ENCODE results near the gene ZNF709. TPM values are rescaled to one million over a fixed set of nuclear protein-coding genes. Genes with fewer than 3 reads are reported as not detected.
"Not testable (repeated sequence)": the region's sequence is repeated elsewhere in the genome, so short reads cannot be mapped to it uniquely, and the experiment has no call there.

The ZNF709 gene
- polyA plus RNA-seq (ENCODE audit: insufficient read length in 10 of 10), result 1 to 10 TPM; 1.8 to 4.1 (median 2.9) TPM
- long read RNA-seq, donor 1, result 0 reads
- long read RNA-seq, donor 2, result 0 reads
- long read RNA-seq, donor 3, result 0 reads
- long read RNA-seq, donor 4, full-length matches to known transcripts, result 1 of 1 reads
- long read RNA-seq, donor 4, partial matches to known transcripts, result 0 of 1 reads
- long read RNA-seq, donor 4, other reads (novel, unspliced or antisense), result 0 of 1 reads
- long read RNA-seq, donor 5, result 0 reads
- long read RNA-seq, donor 6, result 0 reads
- long read RNA-seq, donor 7, result 0 reads
- long read RNA-seq, donor 8, result 0 reads
- long read RNA-seq, donor 9, result 0 reads

DNA sequence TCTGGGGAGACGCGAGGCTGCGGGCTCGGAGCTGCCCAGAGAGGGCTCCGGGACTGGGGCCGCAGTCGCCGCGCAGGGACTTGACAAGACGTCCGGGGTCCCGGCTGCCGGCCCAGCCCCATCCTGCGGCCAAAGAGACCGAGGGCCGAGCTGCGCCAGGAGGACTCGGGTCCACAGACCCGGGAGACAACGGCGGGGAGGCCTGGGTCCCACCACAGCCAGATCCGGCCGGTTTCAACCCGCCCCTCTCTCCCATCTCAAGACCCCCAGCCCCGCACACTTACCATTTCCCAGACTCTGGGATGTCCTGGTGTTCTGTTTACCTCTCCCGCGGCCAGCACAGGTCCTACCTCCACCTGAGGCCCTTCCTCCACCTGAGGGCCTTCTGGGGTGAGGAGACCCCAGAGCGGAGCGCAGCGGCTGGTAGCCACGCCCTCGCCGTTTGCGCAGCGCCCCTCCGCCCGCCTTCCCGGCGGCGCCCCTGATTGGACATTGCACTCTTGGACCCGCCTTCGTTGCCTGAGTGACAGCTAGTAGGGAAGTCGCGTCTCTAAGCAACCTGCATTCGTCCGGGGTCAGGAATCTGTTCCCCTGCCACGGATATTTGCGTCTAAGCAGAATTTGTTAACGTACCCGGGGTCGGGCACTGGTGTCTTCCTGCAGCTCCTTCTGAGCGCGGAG lies at the start of gene ZNF709:
Gene ZNF709 (minus strand): TSS at position 446 of the 681 bp plus-strand sequence. CDS start 159 bp downstream, at position 287.
- DNase-seq, result peak; percentile 91 to 97 (median 94)

- peak in 2 of 3 donors; percentile 12 to 16 for DNase-seq
Measured at GRCh38 chr19:12527034-12527836, 42.6 kb upstream of the ZNF709 start.

DNA sequence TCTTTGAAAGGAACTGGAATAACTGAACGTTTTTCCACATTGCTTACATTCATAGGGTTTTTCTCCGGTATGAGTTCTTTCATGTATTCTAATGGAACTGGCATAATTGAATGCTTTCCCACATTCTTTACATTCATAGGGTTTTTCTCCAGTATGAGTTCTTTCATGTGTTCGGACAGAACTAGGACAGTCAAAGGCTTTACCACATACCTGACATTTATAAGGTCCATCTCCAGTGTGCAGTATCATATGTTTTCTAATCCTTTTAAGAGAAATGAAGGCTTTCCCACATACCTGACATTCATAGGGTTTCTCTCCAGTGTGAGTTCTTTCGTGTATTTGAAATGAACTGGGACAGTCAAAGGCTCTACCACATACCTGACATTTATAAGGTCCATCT lies 41.9 kb upstream of the ZNF709 start:
- no peak for DNase-seq

- no peak for DNase-seq
Measured at GRCh38 chr19:12521996-12522395, 37.4 kb upstream of the ZNF709 start.

DNA sequence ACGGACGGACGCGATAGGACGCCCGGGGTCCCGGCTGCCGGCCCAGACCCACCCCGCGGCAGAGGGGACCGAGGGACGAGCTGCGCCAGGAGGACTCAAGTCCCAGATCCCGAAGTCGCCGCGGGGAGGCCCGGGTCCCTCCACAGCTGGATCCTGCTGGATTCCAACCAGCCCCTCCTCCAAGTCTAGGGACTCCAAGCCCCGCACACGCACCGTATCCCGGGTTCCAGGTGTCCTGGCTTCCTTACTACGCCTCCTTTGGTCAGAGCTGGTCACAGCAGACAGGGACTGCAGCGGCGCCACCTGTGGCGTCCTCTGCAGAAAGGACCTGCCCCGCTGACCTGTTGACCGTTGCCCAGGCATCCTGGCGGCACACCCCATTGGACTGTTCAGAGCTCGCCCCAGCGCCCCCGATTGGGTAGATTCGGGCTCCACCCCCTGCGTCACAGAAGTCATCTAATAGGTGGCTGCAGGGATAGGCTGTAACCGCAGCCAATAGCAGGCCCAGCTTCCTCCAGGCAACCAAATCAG lies 29.0 kb upstream of the ZNF709 start:
- DNase-seq, result no peak

- DNase-seq, result no peak
Measured at GRCh38 chr19:12497032-12497431, 12.4 kb upstream of the ZNF709 start.

- DNase-seq, result no peak
Measured at GRCh38 chr19:12496480-12496879, 11.9 kb upstream of the ZNF709 start.

DNA sequence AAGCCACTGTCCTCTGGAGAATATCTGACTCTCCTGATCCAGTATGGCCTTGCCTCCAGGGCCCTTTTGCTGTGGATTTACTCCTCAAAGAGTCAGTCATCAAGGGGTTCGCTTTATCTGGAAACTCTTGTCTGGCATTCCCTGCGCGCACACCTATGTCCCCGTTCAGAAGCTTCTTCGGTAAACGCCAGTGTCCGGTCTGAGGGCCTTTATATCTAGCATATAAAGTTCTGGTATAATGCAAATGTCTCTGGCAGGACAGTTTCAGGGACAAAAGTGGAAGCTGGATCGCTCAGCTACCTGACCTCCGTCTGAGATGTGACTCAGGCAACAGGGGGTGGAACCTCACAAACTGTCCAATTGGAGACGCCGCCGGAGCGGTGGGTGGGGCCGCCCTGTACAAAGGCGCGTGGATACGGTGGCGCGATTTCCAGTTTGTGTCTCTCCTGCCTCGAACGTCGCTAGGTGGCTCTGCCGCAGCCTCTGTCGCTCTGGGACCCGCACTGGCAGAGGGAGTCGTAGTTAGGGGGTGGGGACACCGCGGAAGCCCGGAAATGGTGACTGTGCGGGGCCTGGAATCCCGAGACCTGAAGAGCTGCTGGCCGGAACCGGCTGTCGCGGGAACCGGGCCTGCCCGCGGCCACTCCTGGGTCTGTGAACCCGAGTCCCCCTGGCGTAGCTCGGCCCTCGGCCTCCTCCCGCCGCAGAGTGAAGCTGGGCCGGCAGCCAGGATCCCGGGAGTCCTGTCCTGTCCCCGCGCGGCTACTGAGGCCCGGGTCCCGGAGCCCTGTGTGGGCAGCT lies 10.6 kb upstream of the ZNF709 start:
- DNase-seq, result peak; percentile 90 to 96 (median 93)

DNA sequence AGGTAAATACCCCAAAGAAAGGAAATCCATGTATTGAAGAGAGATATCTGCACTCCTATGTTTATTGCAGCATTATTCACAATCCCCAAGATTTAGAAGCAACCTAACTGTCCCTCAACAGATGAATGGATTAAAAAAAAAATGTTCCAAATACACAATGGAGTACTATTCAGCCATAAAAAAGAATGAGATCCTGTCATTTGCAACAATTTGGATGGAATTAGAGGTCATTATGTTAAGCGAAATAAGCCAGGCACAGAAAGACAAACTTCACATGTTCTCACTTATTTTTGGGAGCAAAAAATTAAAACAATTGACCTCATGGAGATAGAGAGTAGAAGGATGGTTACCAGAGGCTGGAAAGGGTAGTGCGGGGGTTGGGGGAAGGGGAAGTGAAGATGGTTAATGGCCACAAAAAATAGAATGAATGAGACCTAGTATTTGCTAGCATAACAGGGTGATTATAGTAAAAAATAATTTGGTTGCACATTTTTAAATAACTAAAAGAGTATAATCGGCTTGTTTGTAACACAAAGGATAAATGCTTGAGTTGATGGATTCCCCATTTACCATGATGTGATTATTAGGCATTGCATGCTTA lies 9.7 kb upstream of the ZNF709 start:
- no peak for DNase-seq

DNA sequence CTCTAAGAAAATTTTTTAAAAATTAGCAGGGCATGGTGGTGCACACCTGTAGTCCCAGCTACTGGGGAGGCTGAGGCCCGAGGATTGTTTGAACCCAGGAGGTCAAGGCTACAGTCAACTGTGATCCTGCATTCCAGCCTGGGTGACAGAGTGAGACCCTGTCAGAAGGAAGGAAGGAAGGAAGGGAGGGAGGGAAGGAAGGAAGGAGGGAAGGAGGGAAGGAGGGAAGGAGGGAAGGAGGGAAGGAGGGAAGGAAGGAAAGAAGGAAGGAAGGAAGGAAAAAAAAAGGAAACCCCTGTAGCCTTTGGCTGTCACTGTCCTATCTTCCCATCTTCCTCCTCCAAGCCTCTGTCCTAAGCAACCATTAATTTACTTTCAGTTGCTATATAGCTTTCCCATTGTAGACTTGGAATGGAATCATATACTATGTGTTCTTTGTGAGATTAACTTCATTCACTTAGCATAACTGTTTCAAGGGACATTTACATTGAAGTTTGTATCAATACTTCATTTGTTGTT lies 1.7 kb upstream of the ZNF709 start:
- DNase-seq, result not testable (repeated sequence)

DNA sequence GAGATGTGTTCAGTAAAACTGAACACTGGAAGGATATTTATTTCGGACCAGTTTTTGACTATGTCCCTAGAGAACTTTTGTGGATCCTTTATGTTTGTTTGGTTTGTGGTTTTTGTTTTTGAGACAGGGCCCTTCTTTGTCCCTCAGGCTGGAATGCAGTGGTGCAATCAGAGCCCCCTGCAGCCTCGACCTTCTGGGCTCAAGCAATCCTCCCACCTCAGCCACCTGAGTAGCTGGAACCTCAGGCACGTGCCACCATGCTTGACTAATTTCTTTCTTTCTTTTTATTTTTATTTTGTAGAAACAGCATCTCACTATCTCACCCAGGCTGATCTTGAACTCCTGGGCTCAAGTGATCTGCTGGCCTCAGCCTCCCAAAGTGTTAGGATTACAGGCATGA lies 955 bp upstream of the ZNF709 start:
- DNase-seq, result no peak

DNA sequence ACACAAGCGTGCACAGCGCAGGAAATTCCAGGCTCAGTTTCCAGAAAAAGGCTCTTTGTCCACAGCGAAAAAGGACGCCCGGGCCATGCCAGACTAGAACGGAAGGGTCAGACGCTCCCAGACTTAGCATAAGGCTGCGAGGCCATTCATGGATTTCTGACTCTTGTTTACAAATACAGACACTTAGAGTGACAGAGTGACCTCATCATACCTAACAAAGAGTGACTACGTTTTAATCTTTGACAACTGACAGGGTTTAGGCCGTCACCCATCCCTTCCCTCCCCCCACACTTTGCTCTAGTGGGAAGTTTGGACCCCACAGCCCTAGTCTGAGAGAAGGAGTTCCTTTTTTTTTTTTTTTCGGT lies 418 bp upstream of the ZNF709 start:
- DNase-seq, result no peak

- no peak for DNase-seq
Measured at GRCh38 chr19:12484011-12484370, 625 bp downstream of the ZNF709 start.

GRCh38 chr19:12482509-12482886 lies 2.1 kb downstream of the ZNF709 start:
- DNase-seq, result no peak

GRCh38 chr19:12481781-12482508 lies 2.7 kb downstream of the ZNF709 start:
- no peak for DNase-seq

DNA sequence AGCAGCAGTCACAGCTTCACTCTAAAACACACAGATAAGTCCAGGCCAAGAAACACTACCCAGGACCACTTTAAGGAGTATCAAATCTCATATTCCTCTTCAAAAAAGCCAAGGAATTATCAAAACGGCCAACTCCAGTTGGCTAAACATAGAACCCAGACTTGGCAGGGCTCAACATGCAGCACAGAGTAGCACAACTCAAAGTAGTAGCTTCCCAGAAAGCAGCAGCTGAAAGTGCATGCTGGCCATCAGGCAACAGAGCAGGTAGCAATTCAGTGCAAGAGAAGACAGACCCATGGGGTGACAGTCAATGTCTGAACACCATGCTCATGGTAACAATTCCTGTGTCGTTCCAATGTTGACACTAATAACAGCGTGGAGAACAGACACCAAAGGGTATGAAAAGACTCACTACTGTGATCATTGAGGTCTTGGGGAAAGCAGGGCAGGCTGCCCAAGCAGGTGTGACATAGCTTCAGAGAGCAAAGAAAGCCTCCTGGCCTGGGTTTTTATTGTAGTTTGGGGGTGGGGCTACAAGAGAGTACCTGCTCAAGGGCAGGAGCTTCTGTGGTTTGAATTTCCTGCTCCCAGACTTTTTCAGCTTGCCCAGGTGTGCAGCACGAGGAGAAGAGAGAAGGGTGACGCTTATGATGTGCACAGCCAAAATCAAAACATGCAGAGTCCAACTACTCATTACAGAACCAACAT lies 6.2 kb downstream of the ZNF709 start:
- DNase-seq, result no peak

- DNase-seq, result not testable (repeated sequence)
Measured at GRCh38 chr19:12467651-12468050, 17.0 kb downstream of the ZNF709 start.

DNA sequence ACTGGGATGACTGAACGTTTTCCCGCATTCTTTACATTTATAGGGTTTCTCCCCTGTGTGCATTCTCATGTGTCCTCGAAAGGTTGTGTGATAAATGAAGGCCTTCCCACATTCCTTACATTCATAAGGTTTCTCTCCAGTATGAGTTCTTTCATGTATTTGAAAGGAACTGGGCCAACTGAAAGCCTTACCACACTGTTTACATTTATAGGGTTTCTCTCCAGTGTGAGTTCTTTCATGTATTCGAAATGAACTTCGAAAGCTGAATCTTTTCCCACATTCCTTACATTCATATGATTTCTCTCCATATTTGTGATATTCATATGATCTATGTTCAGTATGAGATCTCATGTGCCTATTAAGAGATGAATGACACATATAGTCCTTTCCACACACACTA lies 19.4 kb downstream of the ZNF709 start:
- DNase-seq, result no peak

DNA sequence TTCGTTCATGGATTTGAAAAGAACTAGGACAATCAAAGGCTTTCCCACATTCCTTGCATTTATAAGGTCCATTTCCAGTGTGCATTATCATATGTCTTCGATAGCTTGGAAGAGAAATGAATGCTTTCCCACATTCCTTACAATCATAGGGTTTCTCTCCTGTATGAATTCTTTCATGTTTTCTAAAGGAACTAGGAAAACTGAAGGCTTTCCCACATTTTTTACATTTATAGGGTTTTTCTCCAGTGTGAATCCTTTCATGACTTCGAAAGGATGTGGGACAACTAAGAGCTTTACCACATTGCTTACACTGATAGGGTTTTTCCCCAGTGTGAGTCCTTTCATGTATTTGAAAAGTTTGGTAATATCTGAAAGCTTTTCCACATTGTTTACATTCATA lies 19.8 kb downstream of the ZNF709 start:
- no peak for DNase-seq

DNA sequence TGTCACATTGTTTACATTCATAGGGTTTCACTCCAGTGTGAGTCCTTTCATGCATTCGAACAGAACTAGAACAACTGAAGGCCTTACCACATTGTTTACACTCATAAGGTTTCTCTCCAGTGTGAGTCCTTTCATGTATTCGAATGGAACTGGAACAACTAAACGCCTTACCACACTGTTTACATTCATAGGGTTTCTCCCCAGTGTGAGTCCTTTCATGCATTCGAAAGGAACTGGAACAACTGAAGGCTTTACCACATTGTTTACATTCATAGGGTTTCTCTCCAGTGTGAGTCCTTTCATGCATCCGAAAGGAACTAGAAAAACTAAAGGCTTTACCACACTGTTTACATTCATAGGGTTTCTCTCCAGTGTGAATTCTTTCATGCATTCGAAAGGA lies 20.5 kb downstream of the ZNF709 start:
- DNase-seq, result not testable (repeated sequence)
